SK-N-SH (cell line): Measurements from ENCODE around the gene ACD. TPM values are rescaled to one million over a fixed set of nuclear protein-coding genes. Genes with fewer than 3 reads are reported as not detected.
"Not testable (repeated sequence)": the region's sequence is repeated elsewhere in the genome, so short reads cannot be mapped to it uniquely, and the experiment has no call there.

Experiments used
- CTCF ChIA-PET: fragments of 300-600, 350-600 bp; formaldehyde crosslinking; extraction: SDS; loops from one replicate; lab custom pipeline; 2021; lab: Yijun Ruan, JAX
- POLR2A ChIA-PET: fragments of 350-600 bp; sonication (Branson Sonifier 250); formaldehyde crosslinking; extraction: SDS; loops from one replicate; lab custom pipeline; 2020; ENCODE audit warnings: antibody characterized with exemption, inconsistent platforms; lab: Yijun Ruan, JAX
- DNase-seq: peaks from one replicate; pipeline ENCODE4 v3.0.0; 2012
- H2AFZ ChIP-seq: fragments of 200-600 bp; sonication (generic); 2 replicates; pipeline ENCODE4 v1.8.1; 2016; ENCODE audit warnings: antibody characterized with exemption, mild to moderate bottlenecking, low read depth
- H3F3A ChIP-seq: fragments of 200-600 bp; sonication (generic); replicated peaks from 2 replicates; pipeline ENCODE3; 2016; ENCODE audit warnings: antibody characterized with exemption, mild to moderate bottlenecking; ENCODE audit not compliant: insufficient read depth
- H3K27ac ChIP-seq, 2 experiments: fragments of 200-500 bp in 1 of 2; fragments of 200-600 bp in 1 of 2; sonication (Bioruptor generic) in 1 of 2; sonication (generic), shearing (Covaris generic) in 1 of 2; 2 replicates each; pipeline versions ENCODE4 v1.5.1 to v1.6.1; 2014 to 2016; ENCODE audit warnings: low read depth in 2 of 2, inconsistent platforms in 1 of 2, low read length in 1 of 2, mild to moderate bottlenecking in 1 of 2, mixed read lengths in 1 of 2
- H3K27me3 ChIP-seq: fragments of 200-600 bp; sonication (generic), shearing (Covaris generic); 2 replicates; pipeline ENCODE4 v1.6.1; 2016; ENCODE audit warnings: mixed run types; ENCODE audit not compliant: insufficient read depth
- H3K36me3 ChIP-seq, 2 experiments: fragments of 200-500 bp in 1 of 2; fragments of 200-600 bp in 1 of 2; sonication (Bioruptor generic) in 1 of 2; sonication (generic) in 1 of 2; replicated peaks in 1 of 2; 2 replicates each; pipeline versions ENCODE3 to v1.5.1; 2014 to 2016; ENCODE audit warnings: low read length in 1 of 2, mild to moderate bottlenecking in 1 of 2; ENCODE audit not compliant: insufficient read depth in 2 of 2, control insufficient read depth in 1 of 2
- H3K4me1 ChIP-seq, 2 experiments: fragments of 200-500 bp in 1 of 2; fragments of 200-600 bp in 1 of 2; sonication (Bioruptor generic) in 1 of 2; sonication (generic), shearing (Covaris generic) in 1 of 2; 2 replicates each; pipeline versions ENCODE4 v1.5.1 to v1.6.1; 2014 to 2016; ENCODE audit warnings: low read depth in 1 of 2, low read length in 1 of 2, mixed run types in 1 of 2; ENCODE audit not compliant: insufficient read depth in 2 of 2, control insufficient read depth in 1 of 2
- H3K4me2 ChIP-seq: fragments of 200-600 bp; sonication (generic), shearing (Covaris generic); 2 replicates; pipeline ENCODE4 v1.6.1; 2017; ENCODE audit warnings: mixed run types
- H3K4me3 ChIP-seq, 2 experiments: fragments of 200-500 bp in 1 of 2; fragments of 200-600 bp in 1 of 2; sonication (Bioruptor generic) in 1 of 2; sonication (generic), shearing (Covaris generic) in 1 of 2; 2 replicates each; pipeline versions ENCODE4 v1.5.1 to v1.8.1; 2014 to 2016; ENCODE audit warnings: low read depth in 2 of 2, inconsistent platforms in 1 of 2, low read length in 1 of 2, mild to moderate bottlenecking in 1 of 2, mixed read lengths in 1 of 2, moderate library complexity in 1 of 2
- H3K79me2 ChIP-seq: fragments of 200-600 bp; sonication (generic); 2 replicates; pipeline ENCODE4 v1.8.1; 2017; ENCODE audit warnings: mild to moderate bottlenecking; ENCODE audit not compliant: insufficient read depth
- H3K9ac ChIP-seq: fragments of 200-600 bp; sonication (generic); 2 replicates; pipeline ENCODE4 v1.6.1; 2017; ENCODE audit warnings: mixed run types
- H3K9me2 ChIP-seq: fragments of 200-600 bp; sonication (generic); 2 replicates; pipeline ENCODE4 v1.6.1; 2017; ENCODE audit warnings: mixed run types
- H3K9me3 ChIP-seq: fragments of 200-600 bp; sonication (generic); 2 replicates; pipeline ENCODE4 v1.6.1; 2017; ENCODE audit warnings: mixed run types, mild to moderate bottlenecking, moderate library complexity
- H4K20me1 ChIP-seq: fragments of 200-600 bp; sonication (generic); 2 replicates; pipeline ENCODE4 v1.6.1; 2017; ENCODE audit warnings: mild to moderate bottlenecking, mixed run types; ENCODE audit not compliant: insufficient read depth
- CTCF ChIP-seq: fragments of 200-600 bp; sonication (generic); IDR thresholded peaks from 2 replicates; pipeline ENCODE4 v1.6.1; 2017; ENCODE audit warnings: antibody characterized with exemption, mild to moderate bottlenecking, moderate library complexity
- EP300 ChIP-seq, 2 experiments: IDR thresholded peaks; 2 replicates each; pipeline versions ENCODE4 v1.4.0 to v1.6.1; 2012; ENCODE audit warnings: borderline replicate concordance in 1 of 2, low read depth in 1 of 2, low read length in 1 of 2
- JUND ChIP-seq: IDR thresholded peaks from 2 replicates; pipeline ENCODE4 v1.4.0; 2012
- MEF2A ChIP-seq: IDR thresholded peaks from 2 replicates; pipeline ENCODE4 v1.4.0; 2012; ENCODE audit warnings: low read depth, borderline replicate concordance
- MXI1 ChIP-seq: IDR thresholded peaks from 2 replicates; pipeline ENCODE4 v1.6.1; 2012; ENCODE audit warnings: mild to moderate bottlenecking, low read depth, low read length, improper control_type of control experiment
- NFIC ChIP-seq: IDR thresholded peaks from 2 replicates; pipeline ENCODE4 v1.4.0; 2012; ENCODE audit warnings: borderline replicate concordance
- RAD21 ChIP-seq: IDR thresholded peaks from 2 replicates; pipeline ENCODE4 v1.6.1; 2012; ENCODE audit warnings: mild to moderate bottlenecking, low read length
- RCOR1 ChIP-seq: fragments of 150-350 bp; IDR thresholded peaks from 2 replicates; pipeline ENCODE4 v1.6.1; 2017; ENCODE audit warnings: antibody characterized with exemption, low read length
- RXRA ChIP-seq: IDR thresholded peaks from 2 replicates; pipeline ENCODE4 v1.4.0; 2012; ENCODE audit warnings: low read depth, mild to moderate bottlenecking, borderline replicate concordance
- TCF12 ChIP-seq: IDR thresholded peaks from 2 replicates; pipeline ENCODE4 v1.4.0; 2012
- USF1 ChIP-seq: IDR thresholded peaks from 2 replicates; pipeline ENCODE4 v1.4.0; 2012; ENCODE audit warnings: low read depth, borderline replicate concordance
- YY1 ChIP-seq: IDR thresholded peaks from 2 replicates; pipeline ENCODE4 v1.4.0; 2012; ENCODE audit warnings: low read depth, mild to moderate bottlenecking
- WGBS: methylation state at CpG from one replicate; pipeline ENCODE4 v1.1.6; 2017; ENCODE audit warnings: low lambda C conversion rate; 5-methylcytosine and 5-hydroxymethylcytosine counted together
- polyA plus RNA-seq, 3 experiments: library from polyadenylated mRNA; depleted of rRNA; stranded (reverse); fragments of >200 nt; gene quantifications; 2 replicates each; pipeline ENCODE4 v1.2.3, GENCODE V29; 2012

The ACD gene
- polyA plus RNA-seq, 1 of the 3 experiments (the other 2 are of a cell fraction), result 37.8 TPM

DNA sequence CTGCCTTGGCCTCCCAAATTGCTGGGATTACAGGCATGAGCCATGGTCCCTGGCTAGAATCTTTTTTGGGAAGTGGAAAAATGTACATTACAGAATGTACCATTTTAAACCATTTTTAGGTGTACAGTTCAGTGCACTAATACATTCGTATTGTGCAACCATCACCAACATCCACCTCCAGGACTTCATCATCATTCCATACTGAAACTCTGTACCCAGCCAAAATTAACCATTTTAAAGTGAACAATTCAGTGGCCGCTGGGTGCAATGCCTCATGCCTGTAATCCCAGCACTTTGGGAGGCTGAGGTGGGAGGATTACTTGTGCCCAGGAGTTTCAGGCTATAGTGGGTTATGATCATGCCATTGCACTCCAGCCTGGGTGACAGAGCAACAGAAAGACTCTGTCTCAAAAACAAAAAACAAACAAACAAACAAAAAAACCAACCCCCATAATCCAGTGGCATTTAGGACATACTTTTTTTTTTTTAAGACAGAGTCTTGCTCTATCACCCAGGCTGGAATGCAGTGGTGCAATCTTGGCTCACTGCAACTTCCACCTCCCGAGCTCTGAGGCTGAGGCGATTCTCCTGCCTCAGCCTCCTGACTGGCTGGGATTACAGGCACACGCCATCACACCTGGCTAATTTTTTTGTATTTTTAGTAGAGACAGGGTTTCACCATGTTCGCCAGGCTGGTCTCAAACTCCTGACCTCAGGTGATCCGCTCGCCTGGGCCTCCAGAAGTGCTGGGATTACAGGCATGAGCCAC lies 33.6 kb upstream of the ACD start:
- Histone ChIP-seq H3K36me3 (peaks cover 0 to 15% of the 10 kb centered on the region in 2 experiments), H3K79me2 (peaks cover 51% of the 10 kb centered on the region)
- H3F3A ChIP-seq, H3K9ac ChIP-seq, H4K20me1 ChIP-seq, H3K4me3 ChIP-seq, H3K4me1 ChIP-seq, H3K27me3 ChIP-seq, H2AFZ ChIP-seq, H3K4me2 ChIP-seq, POLR2A ChIA-PET, H3K27ac ChIP-seq, DNase-seq, H3K9me3 ChIP-seq, H3K9me2 ChIP-seq: not testable (repeated sequence)
- CTCF ChIA-PET, result interaction anchor here (1.0 kb wide), 1 partner anchor 173 kb away, joined by 3 read pairs; no protein-coding TSS in a partner anchor
- 96% methylated on average over 8 of the region's 8 CpGs for WGBS

DNA sequence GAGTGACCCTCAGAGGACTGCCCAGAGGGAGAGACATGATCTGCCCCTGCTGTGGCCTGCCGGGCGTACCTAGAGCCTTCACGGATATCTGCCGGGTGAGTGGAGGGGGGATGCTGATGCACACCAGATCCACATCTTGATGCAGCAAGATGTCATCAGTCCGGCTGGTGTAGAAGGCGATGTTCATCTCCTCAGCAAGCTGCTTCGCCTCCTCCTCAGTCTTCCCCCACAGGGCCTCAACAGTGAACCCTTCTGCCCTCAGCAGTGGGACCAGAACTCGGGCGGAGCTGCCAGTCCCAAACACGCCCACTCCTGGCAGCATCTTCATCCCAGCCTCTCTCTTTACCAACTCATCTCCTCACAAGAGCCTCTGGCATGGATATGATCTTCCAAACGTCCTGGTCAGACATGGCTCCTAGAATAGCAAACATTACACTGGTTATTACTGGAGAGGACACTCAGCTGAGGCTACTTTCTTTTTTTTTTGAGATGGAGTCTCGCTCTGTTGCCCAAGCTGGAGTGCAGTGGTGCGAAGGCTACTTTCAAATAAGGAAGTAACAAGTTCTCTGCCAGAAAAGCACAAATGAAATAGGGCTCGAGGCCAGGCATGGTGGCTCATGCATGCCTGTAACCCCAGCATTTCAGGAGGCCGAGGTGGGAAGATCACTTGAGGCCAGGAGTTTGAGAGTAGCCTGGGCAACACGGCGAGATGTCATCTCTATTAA lies 25.5 kb upstream of the ACD start:
- H3K4me1 ChIP-seq, result no peaks in the 10 kb centered on the region
- H3K9me2 ChIP-seq, result no peaks in the 10 kb centered on the region
- no peak overlapping the region for H3K9ac ChIP-seq
- H2AFZ ChIP-seq, result no peak overlapping the region
- H4K20me1 ChIP-seq, result no peaks in the 10 kb centered on the region
- DNase-seq, result no peak
- no peak for TF ChIP-seq MEF2A
- TF ChIP-seq MXI1, result no peak
- TF ChIP-seq JUND, result no peak
- no peak for TF ChIP-seq EP300 (IDR thresholded peaks at IDR 0.05; ENCODE audit: borderline replicate concordance in 1 of 2, low read depth in 1 of 2, low read length in 1 of 2)
- POLR2A ChIA-PET, result no interaction called here
- H3K36me3 ChIP-seq, result peaks cover 14 to 20% of the 10 kb centered on the region in 2 experiments
- H3K27me3 ChIP-seq, result no peaks in the 10 kb centered on the region
- H3F3A ChIP-seq, result peaks cover 4% of the 10 kb centered on the region
- no peak overlapping the region for H3K4me2 ChIP-seq
- no peak overlapping the region for H3K4me3 ChIP-seq
- no peak overlapping the region for H3K27ac ChIP-seq
- H3K9me3 ChIP-seq, result no peaks in the 10 kb centered on the region
- WGBS, result 91% methylated on average over 13 of the region's 17 CpGs
- CTCF ChIA-PET, result interaction anchor here (1.3 to 1.8 kb wide), 2 partner anchors 13 to 131 kb away, joined by 4 to 6 read pairs; no protein-coding TSS in a partner anchor
- peaks cover 10% of the 10 kb centered on the region; the same call in 1 of the 2 replicates for H3K79me2 ChIP-seq

DNA sequence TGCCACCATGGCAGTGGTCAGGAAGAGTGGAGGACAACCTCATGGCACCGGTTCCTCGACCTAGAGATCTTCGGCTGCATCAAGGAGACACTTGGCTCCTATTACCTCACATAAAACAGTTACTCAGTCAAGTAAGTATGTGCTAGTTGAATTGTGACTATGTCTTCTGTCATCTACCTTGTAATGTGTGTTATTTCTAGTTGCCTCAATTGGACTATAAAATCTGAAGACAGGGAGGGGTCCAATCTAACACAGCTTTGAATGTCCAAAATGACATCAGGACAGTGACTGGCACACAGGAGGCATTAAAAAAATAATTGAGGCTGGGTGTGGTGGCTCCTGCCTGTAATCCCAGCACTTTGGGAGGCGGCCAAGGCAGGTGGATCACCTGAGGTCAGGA lies 23.7 kb upstream of the ACD start:
- Histone ChIP-seq H3K4me3 (no peak overlapping the region), H3K9me3 (no peaks in the 10 kb centered on the region), H3K79me2 (no peaks in the 10 kb centered on the region), H2AFZ (no peak overlapping the region), H3K36me3 (peaks cover 10 to 20% of the 10 kb centered on the region in 2 experiments), H3F3A (peaks cover 4% of the 10 kb centered on the region), H3K4me2 (no peak overlapping the region), H3K27me3 (no peaks in the 10 kb centered on the region), H3K27ac (no peak overlapping the region), H4K20me1 (no peaks in the 10 kb centered on the region), H3K9me2 (no peaks in the 10 kb centered on the region), H3K9ac (no peak overlapping the region), H3K4me1 (no peaks in the 10 kb centered on the region)
- WGBS, result 86% methylated on average over 4 of the region's 4 CpGs
- CTCF ChIA-PET, result interaction anchor here (1.4 to 4.2 kb wide), 2 partner anchors 11 to 16 kb away, joined by 3 to 23 read pairs; no protein-coding TSS in a partner anchor
- DNase-seq, result no peak
- POLR2A ChIA-PET, result interaction anchor here (0.6 kb wide), 1 partner anchor 13 kb away, joined by 4 read pairs; no protein-coding TSS in a partner anchor
- TF ChIP-seq RAD21, result no peak
- TF ChIP-seq MEF2A, result no peak
- TF ChIP-seq NFIC, result no peak
- no peak for TF ChIP-seq RXRA
- TF ChIP-seq RCOR1, result no peak
- TF ChIP-seq JUND, result no peak
- no peak for TF ChIP-seq YY1
- no peak for TF ChIP-seq USF1
- no peak for TF ChIP-seq TCF12
- no peak for TF ChIP-seq CTCF
